ENCODE results near the gene LRRC32. TPM values are rescaled to one million over a fixed set of nuclear protein-coding genes. Genes with fewer than 3 reads are reported as not detected.
"Not testable (repeated sequence)": the region's sequence is repeated elsewhere in the genome, so short reads cannot be mapped to it uniquely, and the experiment has no call there.

The LRRC32 gene
- total RNA-seq, 1 donor from 2014 or later: 39.6 TPM

DNA sequence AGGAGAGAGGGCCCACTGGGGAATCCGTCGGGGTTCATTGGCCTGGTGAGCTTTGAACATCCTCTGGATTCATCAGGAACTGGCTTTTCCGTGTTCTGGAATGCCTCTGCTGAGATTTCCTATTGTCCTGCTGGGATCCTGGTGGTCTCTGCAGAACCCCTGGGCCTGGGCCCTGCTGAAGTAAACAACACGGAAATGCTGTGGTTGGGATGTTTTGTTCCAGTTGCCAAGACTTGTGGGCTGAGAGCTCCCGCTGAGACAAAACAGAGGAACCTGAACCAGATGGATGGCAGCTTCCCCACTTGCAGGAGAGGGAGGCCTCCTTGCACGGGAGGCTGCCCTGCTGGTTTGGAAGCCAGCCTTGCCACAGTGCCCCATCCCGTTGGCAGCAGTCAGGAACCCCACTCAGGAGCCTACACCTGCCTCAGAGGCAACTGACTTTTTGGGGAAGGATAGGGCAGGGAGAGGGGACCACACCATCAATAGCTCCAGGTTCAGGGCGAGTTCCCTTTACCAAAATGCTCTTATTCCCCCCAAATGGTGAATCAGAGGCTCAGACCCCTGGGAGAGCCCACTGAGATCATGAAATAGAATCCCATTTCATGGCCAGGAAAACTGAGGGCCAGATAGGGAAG, 60.7 kb downstream of the LRRC32 start:
- H3K36me3 Mint-ChIP-seq (ENCODE audit: unreplicated experiment): no peaks in the 10 kb centered on the region
- no peaks in the 10 kb centered on the region for H3K9me3 Mint-ChIP-seq (ENCODE audit: unreplicated experiment)
- TF ChIP-seq, protein P1, sequence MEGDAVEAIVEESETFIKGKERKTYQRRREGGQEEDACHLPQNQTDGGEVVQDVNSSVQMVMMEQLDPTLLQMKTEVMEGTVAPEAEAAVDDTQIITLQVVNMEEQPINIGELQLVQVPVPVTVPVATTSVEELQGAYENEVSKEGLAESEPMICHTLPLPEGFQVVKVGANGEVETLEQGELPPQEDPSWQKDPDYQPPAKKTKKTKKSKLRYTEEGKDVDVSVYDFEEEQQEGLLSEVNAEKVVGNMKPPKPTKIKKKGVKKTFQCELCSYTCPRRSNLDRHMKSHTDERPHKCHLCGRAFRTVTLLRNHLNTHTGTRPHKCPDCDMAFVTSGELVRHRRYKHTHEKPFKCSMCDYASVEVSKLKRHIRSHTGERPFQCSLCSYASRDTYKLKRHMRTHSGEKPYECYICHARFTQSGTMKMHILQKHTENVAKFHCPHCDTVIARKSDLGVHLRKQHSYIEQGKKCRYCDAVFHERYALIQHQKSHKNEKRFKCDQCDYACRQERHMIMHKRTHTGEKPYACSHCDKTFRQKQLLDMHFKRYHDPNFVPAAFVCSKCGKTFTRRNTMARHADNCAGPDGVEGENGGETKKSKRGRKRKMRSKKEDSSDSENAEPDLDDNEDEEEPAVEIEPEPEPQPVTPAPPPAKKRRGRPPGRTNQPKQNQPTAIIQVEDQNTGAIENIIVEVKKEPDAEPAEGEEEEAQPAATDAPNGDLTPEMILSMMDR (IDR thresholded peaks at IDR 0.05): no peak
- no peak overlapping the region for H3K4me3 Mint-ChIP-seq (ENCODE audit: unreplicated experiment)
- H3K4me1 Mint-ChIP-seq (ENCODE audit: unreplicated experiment): peaks cover 30% of the 10 kb centered on the region
- H3K27me3 Mint-ChIP-seq (ENCODE audit: unreplicated experiment): no peaks in the 10 kb centered on the region
- DNase-seq (ENCODE audit: extremely low spot score, unreplicated experiment): peak; percentile 81
- peak overlapping the region; percentile 50 for H3K27ac Mint-ChIP-seq (ENCODE audit: unreplicated experiment)

DNA sequence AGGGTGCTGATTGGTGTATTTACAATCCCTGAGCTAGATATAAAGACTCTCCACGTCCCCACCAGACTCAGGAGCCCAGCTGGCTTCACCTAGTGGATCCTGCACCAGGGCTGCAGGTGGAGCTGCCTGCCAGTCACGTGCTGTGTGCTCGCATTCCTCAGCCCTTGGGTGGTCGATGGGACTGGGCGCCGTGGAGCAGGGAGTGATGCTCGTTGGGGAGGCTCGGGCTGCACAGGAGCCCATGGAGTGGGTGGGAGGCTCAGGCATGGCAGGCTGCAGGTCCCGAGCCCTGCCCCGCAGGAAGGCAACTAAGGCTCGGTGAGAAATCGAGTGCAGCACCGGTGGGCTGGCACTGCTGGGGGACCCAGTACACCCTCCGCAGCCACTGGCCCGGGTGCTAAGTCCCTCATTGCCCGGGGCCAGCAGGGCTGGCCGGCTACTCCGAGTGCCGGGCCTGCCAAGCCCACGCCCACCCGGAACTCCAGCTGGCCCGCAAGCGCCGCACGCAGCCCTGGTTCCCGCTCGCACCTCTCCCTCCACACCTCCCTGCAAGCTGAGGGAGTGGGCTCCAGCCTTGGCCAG, 61.6 kb downstream of the LRRC32 start:
- H3K27me3 Mint-ChIP-seq (ENCODE audit: unreplicated experiment); H3K4me3 Mint-ChIP-seq (ENCODE audit: unreplicated experiment); H3K27ac Mint-ChIP-seq (ENCODE audit: unreplicated experiment); H3K36me3 Mint-ChIP-seq (ENCODE audit: unreplicated experiment); H3K9me3 Mint-ChIP-seq (ENCODE audit: unreplicated experiment): not testable (repeated sequence)
- peak; percentile 63 for DNase-seq (ENCODE audit: extremely low spot score, unreplicated experiment)
- peaks cover 39% of the 10 kb centered on the region for H3K4me1 Mint-ChIP-seq (ENCODE audit: unreplicated experiment)

DNA sequence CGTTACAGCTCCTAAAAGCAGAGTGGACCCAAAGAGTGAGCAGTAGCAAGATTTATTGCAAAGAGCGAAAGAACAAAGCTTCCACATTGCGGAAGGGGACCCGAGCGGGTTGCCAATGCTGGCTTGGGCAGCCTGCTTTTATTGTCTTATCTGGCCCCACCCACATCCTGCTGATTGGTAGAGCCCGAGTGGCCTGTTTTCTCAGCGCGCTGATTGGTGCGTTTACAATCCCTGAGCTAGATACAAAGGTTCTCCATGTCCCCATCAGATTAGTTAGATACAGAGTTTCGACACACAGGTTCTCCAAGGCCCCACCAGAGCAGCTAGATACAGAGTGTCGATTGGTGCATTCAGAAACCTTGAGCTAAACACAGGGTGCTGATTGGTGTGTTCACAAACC, 62.3 kb downstream of the LRRC32 start:
- H3K36me3 Mint-ChIP-seq (ENCODE audit: unreplicated experiment); H3K9me3 Mint-ChIP-seq (ENCODE audit: unreplicated experiment); H3K27me3 Mint-ChIP-seq (ENCODE audit: unreplicated experiment); H3K4me3 Mint-ChIP-seq (ENCODE audit: unreplicated experiment); DNase-seq (ENCODE audit: extremely low spot score, unreplicated experiment); H3K27ac Mint-ChIP-seq (ENCODE audit: unreplicated experiment): not testable (repeated sequence)
- H3K4me1 Mint-ChIP-seq (ENCODE audit: unreplicated experiment): peaks cover 39% of the 10 kb centered on the region

Other genes starting within 250 kb of the LRRC32 start
- gene EMSY, start 225.7 kb downstream of the LRRC32 start, total RNA-seq: 23.8 and 24.1 TPM in 2 replicates
- 84.0 and 84.1 TPM in 2 replicates for gene TSKU, start 112.6 kb upstream of the LRRC32 start, total RNA-seq
- 17.4 and 17.6 TPM in 2 replicates for gene ACER3, start 190.2 kb upstream of the LRRC32 start, total RNA-seq

Data from osteocyte (in vitro differentiated cells).